Lower leg skin (tissue), 4 donors: Measurements from ENCODE around the gene ATR. TPM values are rescaled to one million over a fixed set of nuclear protein-coding genes. Genes with fewer than 3 reads are reported as not detected.
"Not testable (repeated sequence)": the region's sequence is repeated elsewhere in the genome, so short reads cannot be mapped to it uniquely, and the experiment has no call there.

Experiments
- DNase-seq, 2 donors: peaks; one replicate each; pipeline ENCODE4 v3.0.0-alpha.2; 2019; ENCODE audit warnings: low spot score in 2 of 2
- H3K4me3 ChIP-seq: fragments of 200-600 bp; sonication (generic); 2 replicates; pipeline ENCODE4 v1.5.1; 2017; ENCODE audit warnings: mild to moderate bottlenecking, low read depth; ENCODE audit not compliant: poor library complexity, severe bottlenecking
- CTCF ChIP-seq, 3 donors: fragments of 450-650 bp; IDR thresholded peaks; one replicate each; pipeline ENCODE4 v1.5.1; 2016; ENCODE audit warnings: antibody characterized with exemption in 3 of 3, mild to moderate bottlenecking in 3 of 3, moderate library complexity in 2 of 3
- POLR2A ChIP-seq, 2 donors: fragments of 450-650 bp; IDR thresholded peaks; one replicate each; pipeline ENCODE4 v1.6.1; 2016 to 2017; ENCODE audit warnings: antibody characterized with exemption in 2 of 2, mild to moderate bottlenecking in 1 of 2, moderate library complexity in 1 of 2
- WGBS, 2 donors: methylation state at CpG; one replicate each; pipeline ENCODE4 v1.1.5; 2018; 5-methylcytosine and 5-hydroxymethylcytosine counted together
- intact Hi-C: fragments of 100-400 bp; cut with DNase I; formaldehyde crosslinking; loops from one replicate; pipeline ENCODE4 v1.15.0; 2023; ENCODE audit warnings: low total_unique reads
- total RNA-seq, 4 donors: library from RNA; depleted of rRNA; stranded (reverse); fragments of >200 nt; gene quantifications; one replicate each; pipeline ENCODE4 v1.1.0, GENCODE V29; 2016

The ATR gene
- total RNA-seq, 4 donors from 2014 or later: 12.9 to 24.4 (median 18.6) TPM

GRCh38 chr3:142553741-142554140, 24.8 kb downstream of the ATR start:
- 94 to 97% methylated on average over 1 of the region's 1 CpG for WGBS, 2 donors
- TF ChIP-seq CTCF (IDR thresholded peaks at IDR 0.05): no peak
- no peak for TF ChIP-seq POLR2A (IDR thresholded peaks at IDR 0.05)
- no peak overlapping the region for H3K4me3 ChIP-seq
- intact Hi-C loops: no loop called here
- no peak for DNase-seq

- 93 to 100% methylated on average over 1 of the region's 1 CpG for WGBS, 2 donors
- intact Hi-C loops, H3K4me3 ChIP-seq, DNase-seq: not testable (repeated sequence)
These were observed 26.0 kb downstream of the ATR start for GRCh38 chr3:142552579-142552978.

- no peak for TF ChIP-seq POLR2A (IDR thresholded peaks at IDR 0.05)
- no peak for TF ChIP-seq CTCF (IDR thresholded peaks at IDR 0.05)
- WGBS, 2 donors: 94 to 95% methylated on average over 7 of the region's 7 CpGs
- H3K4me3 ChIP-seq: no peak overlapping the region
- intact Hi-C loops: no loop called here
- DNase-seq: no peak
These were observed 28.5 kb downstream of the ATR start for GRCh38 chr3:142549986-142550385.

DNA sequence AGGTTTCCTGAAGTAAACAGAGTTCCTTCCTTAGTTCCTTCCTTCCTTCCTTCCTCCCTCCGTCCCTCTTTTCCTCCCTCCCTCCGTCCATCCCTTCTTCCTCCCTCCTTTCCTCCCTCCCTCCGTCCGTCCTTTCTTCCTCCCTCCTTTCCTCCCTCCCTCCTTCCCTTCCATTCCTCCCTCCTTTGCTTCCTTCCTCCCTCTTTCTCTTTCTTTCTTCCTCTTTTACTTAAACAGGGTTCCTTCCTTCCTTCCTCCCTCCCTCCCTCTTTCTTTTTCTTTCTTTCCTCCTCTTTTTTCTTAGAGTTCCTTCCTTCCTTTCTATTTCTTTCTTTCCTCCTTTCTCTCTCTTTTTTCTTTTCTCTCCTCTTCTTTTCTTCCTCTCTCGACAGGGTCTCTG, 35.2 kb downstream of the ATR start:
- intact Hi-C loops: no loop called here
- TF ChIP-seq CTCF (IDR thresholded peaks at IDR 0.05): no peak
- TF ChIP-seq POLR2A (IDR thresholded peaks at IDR 0.05): no peak
- 93 to 94% methylated on average over 5 of the region's 5 CpGs for WGBS, 2 donors
- DNase-seq: no peak
- no peak overlapping the region for H3K4me3 ChIP-seq

- no peak for DNase-seq
- WGBS, 2 donors: 82 to 89% methylated on average over 2 of the region's 2 CpGs
These were observed 36.5 kb downstream of the ATR start for GRCh38 chr3:142542054-142542453.

GRCh38 chr3:142536519-142536918, 42.0 kb downstream of the ATR start:
- H3K4me3 ChIP-seq: no peak overlapping the region
- no peak for TF ChIP-seq CTCF (IDR thresholded peaks at IDR 0.05)
- no peak for TF ChIP-seq POLR2A (IDR thresholded peaks at IDR 0.05)
- DNase-seq: no peak
- WGBS, 2 donors: 95 to 97% methylated on average over 3 of the region's 3 CpGs
- intact Hi-C loops: no loop called here

More at GRCh38 chr3:142542054-142542453, 36.5 kb downstream of the ATR start:
- TF ChIP-seq POLR2A (IDR thresholded peaks at IDR 0.05) (no peak), CTCF (IDR thresholded peaks at IDR 0.05) (no peak)
- intact Hi-C loops: no loop called here
- no peak overlapping the region for H3K4me3 ChIP-seq
